B cell (primary cell): ENCODE results near the gene NUS1. TPM values are rescaled to one million over a fixed set of nuclear protein-coding genes. Genes with fewer than 3 reads are reported as not detected.
"Not testable (repeated sequence)": the region's sequence is repeated elsewhere in the genome, so short reads cannot be mapped to it uniquely, and the experiment has no call there.

Experiments
- ATAC-seq: fragments of 200-7000 bp; cut with Tn5 transposase; one replicate; pipeline ENCODE4 v1.10.0; 2021; ENCODE audit warnings: low read depth, mild to moderate bottlenecking, moderate number of reproducible peaks, moderate library complexity
- CTCF ChIA-PET: fragments of 350-600 bp; sonication (Branson Sonifier 250); formaldehyde crosslinking; loops from one replicate; lab custom pipeline; 2021; ENCODE audit warnings: antibody characterized with exemption, inconsistent platforms; lab: Charles Lee
- POLR2A ChIA-PET: fragments of 350-600 bp; sonication (Branson Sonifier 250); formaldehyde crosslinking; loops from one replicate; lab custom pipeline; 2021; ENCODE audit warnings: antibody characterized with exemption; lab: Charles Lee
- DNase-seq: peaks from one replicate; pipeline ENCODE4 v3.0.0; 2013
- H2AFZ ChIP-seq: 2 replicates; pipeline ENCODE4 v1.6.1; 2012; ENCODE audit warnings: mild to moderate bottlenecking, low read depth, low read length; ENCODE audit not compliant: insufficient read depth, poor library complexity, severe bottlenecking
- H3K27ac ChIP-seq, 2 donors: 1 replicate in 1 of 2; 2 replicates in 1 of 2; pipeline ENCODE4 v1.5.1; 2012 to 2013; ENCODE audit warnings: low read length in 2 of 2, mild to moderate bottlenecking in 2 of 2, moderate library complexity in 1 of 2
- H3K27me3 ChIP-seq, 4 experiments: fragments of 200-600 bp in 1 of 4; sonication (generic) in 1 of 4; replicated peaks in 1 of 4; 1 replicate in 2 of 4; 2 replicates in 2 of 4; pipeline versions ENCODE4 v1.6.1 to v1.7.0; 2013 to 2016; ENCODE audit warnings: low read length in 3 of 4, mild to moderate bottlenecking in 2 of 4, mixed read lengths in 1 of 4, moderate library complexity in 1 of 4; ENCODE audit not compliant: insufficient read depth in 4 of 4, control insufficient read depth in 3 of 4; ENCODE audit errors: control extremely low read depth in 1 of 4
- H3K36me3 ChIP-seq, 2 experiments: replicated peaks in 1 of 2; 1 replicate in 1 of 2; 2 replicates in 1 of 2; pipeline versions ENCODE4 v1.6.1 to v1.7.1; 2013; ENCODE audit warnings: low read length in 1 of 2; ENCODE audit not compliant: insufficient read depth in 2 of 2, control insufficient read depth in 1 of 2; ENCODE audit errors: control extremely low read depth in 1 of 2, extremely low read depth in 1 of 2
- H3K4me1 ChIP-seq, 2 donors: fragments of 200-600 bp in 1 of 2; sonication (generic) in 1 of 2; 1 replicate in 1 of 2; 2 replicates in 1 of 2; pipeline versions ENCODE4 v1.5.1 to v1.6.1; 2013 to 2017; ENCODE audit warnings: low read length in 2 of 2; ENCODE audit not compliant: control insufficient read depth in 2 of 2, insufficient read depth in 2 of 2
- H3K4me2 ChIP-seq: replicated peaks from 2 replicates; pipeline ENCODE3; 2012; ENCODE audit warnings: mild to moderate bottlenecking, low read depth, low read length; ENCODE audit not compliant: poor library complexity, severe bottlenecking
- H3K4me3 ChIP-seq, 5 experiments: fragments of 200-600 bp in 1 of 5; sonication (generic) in 1 of 5; 1 replicate in 3 of 5; 2 replicates in 2 of 5; pipeline versions ENCODE4 v1.5.1 to v1.7.0; 2011 to 2016; ENCODE audit warnings: low read length in 4 of 5, mild to moderate bottlenecking in 4 of 5, low read depth in 2 of 5, control low read depth in 1 of 5, moderate library complexity in 1 of 5; ENCODE audit not compliant: insufficient read depth in 1 of 5; ENCODE audit errors: control extremely low read depth in 1 of 5, extremely low read depth in 1 of 5
- H3K79me2 ChIP-seq: fragments of 200-600 bp; sonication (generic); one replicate; pipeline ENCODE4 v1.6.0; 2016; ENCODE audit warnings: low read length; ENCODE audit not compliant: control insufficient read depth, insufficient read depth
- H3K9ac ChIP-seq: fragments of 200-600 bp; sonication (generic); 2 replicates; pipeline ENCODE4 v1.6.1; 2017; ENCODE audit warnings: mild to moderate bottlenecking, low read length, moderate library complexity
- H3K9me3 ChIP-seq, 3 donors: one replicate each; pipeline versions ENCODE4 v1.6.1 to v1.7.1; 2013; ENCODE audit warnings: low read length in 2 of 3; ENCODE audit not compliant: control insufficient read depth in 2 of 3, insufficient read depth in 1 of 3; ENCODE audit errors: control extremely low read depth in 1 of 3
- H4K20me1 ChIP-seq: 2 replicates; pipeline ENCODE4 v1.6.0; 2012; ENCODE audit warnings: mild to moderate bottlenecking, low read length; ENCODE audit not compliant: insufficient read depth, control insufficient read depth, poor library complexity, severe bottlenecking
- H3K27ac Mint-ChIP-seq: one replicate; pipeline ENCODE4 v1.8.0; 2021; ENCODE audit warnings: mixed read lengths
- H3K27me3 Mint-ChIP-seq: one replicate; pipeline ENCODE4 v1.8.0; 2021; ENCODE audit warnings: mixed read lengths
- H3K4me1 Mint-ChIP-seq: one replicate; pipeline ENCODE4 v1.8.0; 2021; ENCODE audit warnings: mixed read lengths
- H3K4me3 Mint-ChIP-seq: one replicate; pipeline ENCODE4 v1.8.0; 2021; ENCODE audit warnings: mixed read lengths
- H3K9me3 Mint-ChIP-seq: one replicate; pipeline ENCODE4 v1.8.0; 2022; ENCODE audit warnings: mixed read lengths; ENCODE audit not compliant: insufficient read depth
- EZH2 ChIP-seq: IDR thresholded peaks from 2 replicates; pipeline ENCODE4 v1.6.1; 2012; ENCODE audit warnings: borderline replicate concordance, low read depth, mild to moderate bottlenecking, moderate library complexity, low read length; ENCODE audit not compliant: insufficient read depth, poor library complexity, severe bottlenecking
- WGBS: methylation state at CpG from one replicate; pipeline ENCODE4 v1.1.5; 2013; ENCODE audit warnings: missing lambda C conversion rate; ENCODE audit not compliant: insufficient coverage; 5-methylcytosine and 5-hydroxymethylcytosine counted together
- intact Hi-C: fragments of 100-400 bp; cut with micrococcal nuclease; formaldehyde crosslinking; loops from one replicate; pipeline ENCODE4 v1.10.0; 2022
- polyA plus RNA-seq: library from polyadenylated mRNA; depleted of rRNA; stranded (reverse); fragments of >200 nt; gene quantifications from 2 replicates; pipeline ENCODE4 v1.2.3, GENCODE V29; 2012
- total RNA-seq, 2 donors: library from RNA; stranded (reverse); fragments of 120-200 nt in 1 of 2; gene quantifications; 1 replicate in 1 of 2; 2 replicates in 1 of 2; pipeline versions ENCODE4 v1.2.3 to v1.2.4, GENCODE V29; 2013 to 2022
- TF ChIP-seq, protein P1 (sequence below): fragments of 200-600 bp; IDR thresholded peaks from one replicate; pipeline ENCODE4 v1.8.0; 2022; ENCODE audit warnings: antibody characterized with exemption, mild to moderate bottlenecking

NUS1 gene
- total and polyA plus RNA-seq, 2 donors (not counting 1 experiment from before 2014, with no cell fraction given), result 6.2 to 22.1 TPM

DNA sequence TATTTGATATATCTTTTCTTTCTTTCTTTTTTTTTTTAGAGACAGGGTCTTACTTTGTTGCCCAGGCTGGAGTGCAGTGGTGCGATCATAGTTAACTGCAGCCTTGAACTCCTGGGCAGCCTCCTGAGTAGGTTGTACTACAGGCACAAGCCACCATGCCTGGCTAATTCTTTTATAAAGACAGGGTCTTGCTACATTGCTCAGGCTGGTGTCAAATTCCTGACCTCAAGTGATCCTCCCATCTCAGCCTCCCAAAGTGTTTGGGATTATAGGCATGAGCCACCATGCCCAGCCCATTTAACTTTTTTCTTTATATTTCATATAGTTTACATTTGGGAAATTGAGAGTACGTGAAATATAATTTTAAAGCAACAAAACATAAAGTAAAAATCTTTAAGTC lies 10.1 kb downstream of the NUS1 start:
- intact Hi-C loops, result no loop called here
- peaks cover 49% of the 10 kb centered on the region for H4K20me1 ChIP-seq
- Mint-ChIP-seq H3K4me1 (peaks cover 38% of the 10 kb centered on the region), H3K27ac (no peak overlapping the region), H3K27me3 (no peaks in the 10 kb centered on the region), H3K4me3 (no peak overlapping the region), H3K9me3 (no peaks in the 10 kb centered on the region)
- no peaks in the 10 kb centered on the region for H3K9me3 ChIP-seq
- DNase-seq, result no peak
- H3K27ac ChIP-seq, result no peak overlapping the region
- H3K79me2 ChIP-seq, result peaks cover 71% of the 10 kb centered on the region
- H3K27me3 ChIP-seq, result no peaks in the 10 kb centered on the region
- ChIA-PET POLR2A (no interaction called here), CTCF (no interaction called here)
- peaks cover 0 to 5% of the 10 kb centered on the region in 2 donors for H3K4me1 ChIP-seq
- no peak overlapping the region for H3K4me3 ChIP-seq
- WGBS, result no CpG with 5 or more reads among the region's 2 CpGs
- ATAC-seq, result no peak
- no peak for TF ChIP-seq EZH2
- TF ChIP-seq, protein P1, sequence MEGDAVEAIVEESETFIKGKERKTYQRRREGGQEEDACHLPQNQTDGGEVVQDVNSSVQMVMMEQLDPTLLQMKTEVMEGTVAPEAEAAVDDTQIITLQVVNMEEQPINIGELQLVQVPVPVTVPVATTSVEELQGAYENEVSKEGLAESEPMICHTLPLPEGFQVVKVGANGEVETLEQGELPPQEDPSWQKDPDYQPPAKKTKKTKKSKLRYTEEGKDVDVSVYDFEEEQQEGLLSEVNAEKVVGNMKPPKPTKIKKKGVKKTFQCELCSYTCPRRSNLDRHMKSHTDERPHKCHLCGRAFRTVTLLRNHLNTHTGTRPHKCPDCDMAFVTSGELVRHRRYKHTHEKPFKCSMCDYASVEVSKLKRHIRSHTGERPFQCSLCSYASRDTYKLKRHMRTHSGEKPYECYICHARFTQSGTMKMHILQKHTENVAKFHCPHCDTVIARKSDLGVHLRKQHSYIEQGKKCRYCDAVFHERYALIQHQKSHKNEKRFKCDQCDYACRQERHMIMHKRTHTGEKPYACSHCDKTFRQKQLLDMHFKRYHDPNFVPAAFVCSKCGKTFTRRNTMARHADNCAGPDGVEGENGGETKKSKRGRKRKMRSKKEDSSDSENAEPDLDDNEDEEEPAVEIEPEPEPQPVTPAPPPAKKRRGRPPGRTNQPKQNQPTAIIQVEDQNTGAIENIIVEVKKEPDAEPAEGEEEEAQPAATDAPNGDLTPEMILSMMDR, result no peak
- no peaks in the 10 kb centered on the region for H3K36me3 ChIP-seq
- no peak overlapping the region for H3K9ac ChIP-seq
- H3K4me2 ChIP-seq, result no peak overlapping the region
- no peak overlapping the region for H2AFZ ChIP-seq

DNA sequence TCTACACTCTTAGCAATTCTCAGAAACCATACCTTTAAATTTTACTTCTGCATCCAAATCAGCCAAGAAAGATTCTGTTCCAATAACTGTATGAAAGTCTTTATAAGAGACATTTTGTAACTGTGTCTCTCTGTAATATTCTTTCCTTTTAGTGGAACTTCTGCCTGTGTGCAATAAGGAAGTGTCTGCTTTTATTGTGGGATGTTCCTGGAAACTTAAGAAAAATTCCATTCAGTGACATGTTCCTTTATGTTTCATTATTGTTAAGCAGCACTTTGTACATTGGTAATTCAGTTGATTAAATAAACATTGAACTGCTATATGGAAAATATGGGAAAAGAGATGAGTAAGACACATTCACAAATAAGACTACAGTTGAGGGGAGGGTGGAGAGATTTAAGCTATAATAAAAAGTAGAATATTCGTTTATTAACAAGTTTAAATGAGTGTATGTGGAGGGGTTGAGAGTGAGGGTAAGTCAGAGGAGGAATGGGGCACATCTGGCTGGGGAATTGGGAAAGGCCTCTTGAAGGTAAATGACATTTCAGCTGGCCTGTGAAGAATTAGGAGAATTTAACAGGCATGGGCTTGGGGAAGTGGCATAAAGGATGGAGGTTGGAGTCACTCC lies 11.9 kb downstream of the NUS1 start:
- H3K79me2 ChIP-seq, result peaks cover 54% of the 10 kb centered on the region
- no peak for TF ChIP-seq EZH2
- TF ChIP-seq, protein P1, result no peak
- no peak overlapping the region for H3K27ac Mint-ChIP-seq

DNA sequence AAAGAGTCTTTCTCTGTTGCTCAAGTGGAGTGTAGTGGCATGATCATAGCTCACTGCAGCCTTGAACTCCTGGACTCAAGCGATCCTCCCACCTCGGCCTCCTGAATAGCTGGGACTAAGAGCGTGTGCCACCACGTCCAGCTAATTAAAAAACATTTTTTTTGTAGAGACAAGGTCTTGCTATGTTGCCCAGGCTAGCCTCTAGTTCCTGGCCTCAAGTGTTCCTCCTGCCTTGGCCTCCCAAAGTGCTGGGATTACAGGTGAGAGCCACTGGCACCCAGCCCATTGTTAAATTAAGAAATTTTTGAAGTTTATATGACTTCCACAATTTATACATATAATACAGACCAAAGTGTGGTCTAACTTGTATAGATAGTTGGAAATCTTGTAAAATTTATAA lies 14.3 kb downstream of the NUS1 start:
- H3K27ac ChIP-seq, ATAC-seq, H3K9me3 ChIP-seq, H3K27ac Mint-ChIP-seq, H3K9me3 Mint-ChIP-seq, H3K4me3 Mint-ChIP-seq, H3K4me3 ChIP-seq, intact Hi-C loops, H3K27me3 ChIP-seq, DNase-seq, H3K9ac ChIP-seq, CTCF ChIA-PET, H3K4me2 ChIP-seq, H2AFZ ChIP-seq, H3K4me1 ChIP-seq, POLR2A ChIA-PET, H3K27me3 Mint-ChIP-seq: not testable (repeated sequence)
- Histone ChIP-seq H3K36me3 (peaks cover 2 to 12% of the 10 kb centered on the region in 2 experiments), H3K79me2 (peaks cover 32% of the 10 kb centered on the region), H4K20me1 (peaks cover 32% of the 10 kb centered on the region)
- peaks cover 24% of the 10 kb centered on the region for H3K4me1 Mint-ChIP-seq
- no CpG with 5 or more reads among the region's 4 CpGs for WGBS

More for the DNA sequence above, 11.9 kb downstream of the NUS1 start:
- H3K27me3 Mint-ChIP-seq, result no peaks in the 10 kb centered on the region
- ATAC-seq (no peak), DNase-seq (no peak)
- Histone ChIP-seq H3K9ac (no peak overlapping the region), H3K4me2 (no peak overlapping the region), H3K27me3 (no peaks in the 10 kb centered on the region), H3K4me1 (peaks cover 0 to 3% of the 10 kb centered on the region in 2 donors), H3K9me3 (no peaks in the 10 kb centered on the region), H2AFZ (no peak overlapping the region), H3K27ac (no peak overlapping the region), H3K36me3 (no peaks in the 10 kb centered on the region), H4K20me1 (peaks cover 41% of the 10 kb centered on the region), H3K4me3 (no peak overlapping the region)
- no peaks in the 10 kb centered on the region for H3K9me3 Mint-ChIP-seq
- ChIA-PET CTCF (interaction anchor here (0.6 kb wide), 1 partner anchor 1610 kb away, joined by 5 read pairs; no protein-coding TSS in a partner anchor), POLR2A (no interaction called here)
- no peak overlapping the region for H3K4me3 Mint-ChIP-seq
- intact Hi-C loops, result no loop called here
- H3K4me1 Mint-ChIP-seq, result peaks cover 33% of the 10 kb centered on the region
- 100% methylated on average over 1 of the region's 1 CpG for WGBS
